Osteoblast (primary cell): ENCODE results near the gene MMP23B. TPM values are rescaled to one million over a fixed set of nuclear protein-coding genes. Genes with fewer than 3 reads are reported as not detected.
A peak's percentile ranks its signal among the peaks of the same experiment; 100 is the strongest.
"Not testable (repeated sequence)": the region's sequence is repeated elsewhere in the genome, so short reads cannot be mapped to it uniquely, and the experiment has no call there.

Source experiments
- DNase-seq: peaks from one replicate; pipeline ENCODE4 v3.0.0; 2011; ENCODE audit warnings: low spot score, mixed read lengths; ENCODE audit not compliant: insufficient read length; ENCODE audit errors: missing footprints
- H2AFZ ChIP-seq: 2 replicates; pipeline ENCODE4 v1.6.0; 2011; ENCODE audit warnings: mild to moderate bottlenecking, low read length
- H3K27ac ChIP-seq: 2 replicates; pipeline ENCODE4 v1.5.1; 2011; ENCODE audit warnings: mild to moderate bottlenecking, low read depth, low read length, moderate library complexity
- H3K27me3 ChIP-seq: 2 replicates; pipeline ENCODE4 v1.6.0; 2012; ENCODE audit warnings: mild to moderate bottlenecking, control low read depth, inconsistent platforms, low read length, moderate library complexity; ENCODE audit not compliant: insufficient read depth
- H3K36me3 ChIP-seq: 2 replicates; pipeline ENCODE4 v1.5.1; 2011; ENCODE audit warnings: mild to moderate bottlenecking, low read length, control low read depth, moderate library complexity; ENCODE audit not compliant: insufficient read depth
- H3K4me1 ChIP-seq: 2 replicates; pipeline ENCODE4 v1.5.1; 2011; ENCODE audit warnings: mild to moderate bottlenecking, low read length, control low read depth, moderate library complexity; ENCODE audit not compliant: insufficient read depth
- H3K4me2 ChIP-seq: 2 replicates; pipeline ENCODE4 v1.6.0; 2011; ENCODE audit warnings: mild to moderate bottlenecking, low read length; ENCODE audit not compliant: insufficient read depth
- H3K4me3 ChIP-seq: fragments of 200-600 bp; sonication (generic); 3 replicates; pipeline ENCODE4 v1.5.1; 2012; ENCODE audit warnings: mild to moderate bottlenecking, low read length, inconsistent platforms; ENCODE audit not compliant: insufficient read depth
- H3K79me2 ChIP-seq: 2 replicates; pipeline ENCODE4 v1.6.0; 2012; ENCODE audit warnings: mild to moderate bottlenecking, low read length, control low read depth, inconsistent platforms; ENCODE audit not compliant: insufficient read depth
- H3K9me3 ChIP-seq: 2 replicates; pipeline ENCODE4 v1.5.1; 2011; ENCODE audit warnings: low read depth, low read length, control low read depth
- H4K20me1 ChIP-seq: 2 replicates; pipeline ENCODE4 v1.6.0; 2012; ENCODE audit warnings: mild to moderate bottlenecking, low read length, control low read depth; ENCODE audit not compliant: insufficient read depth
- total RNA-seq: library from RNA; depleted of rRNA; stranded (reverse); fragments of >200 nt; gene quantifications from 2 replicates; pipeline ENCODE4 v1.2.3, GENCODE V29; 2012

Gene MMP23B
- total RNA-seq, 1 donor: 1.1 TPM

GRCh38 chr1:1640711-1641461 lies 8.9 kb downstream of the MMP23B start:
- not testable (repeated sequence) for H3K27ac ChIP-seq, H3K4me2 ChIP-seq, H3K4me3 ChIP-seq, H2AFZ ChIP-seq, H4K20me1 ChIP-seq, H3K4me1 ChIP-seq, H3K36me3 ChIP-seq, DNase-seq, H3K27me3 ChIP-seq, H3K79me2 ChIP-seq, H3K9me3 ChIP-seq

- not testable (repeated sequence) for H3K27ac ChIP-seq, H2AFZ ChIP-seq, H3K4me1 ChIP-seq, H4K20me1 ChIP-seq, DNase-seq, H3K9me3 ChIP-seq, H3K4me3 ChIP-seq, H3K27me3 ChIP-seq, H3K4me2 ChIP-seq, H3K79me2 ChIP-seq
- peaks cover 18% of the 10 kb centered on the region for H3K36me3 ChIP-seq
Observed at GRCh38 chr1:1646326-1646725, 14.4 kb downstream of the MMP23B start.

- H3K79me2 ChIP-seq, H3K4me1 ChIP-seq, H3K4me2 ChIP-seq, H2AFZ ChIP-seq, H3K9me3 ChIP-seq, DNase-seq, H3K27ac ChIP-seq, H4K20me1 ChIP-seq, H3K27me3 ChIP-seq, H3K4me3 ChIP-seq: not testable (repeated sequence)
- peaks cover 32% of the 10 kb centered on the region for H3K36me3 ChIP-seq
Observed at GRCh38 chr1:1647567-1648241, 15.7 kb downstream of the MMP23B start.

- H3K36me3 ChIP-seq: peaks cover 33% of the 10 kb centered on the region
- H4K20me1 ChIP-seq, DNase-seq, H3K27ac ChIP-seq, H3K4me2 ChIP-seq, H2AFZ ChIP-seq, H3K27me3 ChIP-seq, H3K4me1 ChIP-seq, H3K9me3 ChIP-seq, H3K79me2 ChIP-seq, H3K4me3 ChIP-seq: not testable (repeated sequence)
Observed at GRCh38 chr1:1648265-1648664, 16.3 kb downstream of the MMP23B start.

GRCh38 chr1:1658583-1659549 lies 26.9 kb downstream of the MMP23B start, which contains the start of gene CDK11B:
CDK11B (minus strand) TSS chr1:1659004; CDS start chr1:1657485, 1,519 bp downstream.
- Histone ChIP-seq H3K27ac (peak within 1 kb of the TSS; percentile 93), H3K36me3 (peaks cover 14% of the 10 kb centered on the region), H3K79me2 (peaks cover 16% of the 10 kb centered on the region), H3K4me3 (peak within 1 kb of the TSS; percentile 79), H3K4me2 (peak within 1 kb of the TSS; percentile 69), H2AFZ (peak within 1 kb of the TSS; percentile 68)
- H4K20me1 ChIP-seq, H3K27me3 ChIP-seq, H3K4me1 ChIP-seq, H3K9me3 ChIP-seq: not testable (repeated sequence)
- DNase-seq: peak; percentile 97

- not testable (repeated sequence) for H3K4me3 ChIP-seq
- H3K36me3 ChIP-seq: peaks cover 12% of the 10 kb centered on the region
Observed at GRCh38 chr1:1662392-1662791, 30.4 kb downstream of the MMP23B start.

GRCh38 chr1:1662830-1663560 lies 31.0 kb downstream of the MMP23B start:
- H3K79me2 ChIP-seq, H2AFZ ChIP-seq, H3K9me3 ChIP-seq, H4K20me1 ChIP-seq, DNase-seq, H3K4me2 ChIP-seq, H3K4me1 ChIP-seq, H3K4me3 ChIP-seq, H3K27me3 ChIP-seq: not testable (repeated sequence)
- Histone ChIP-seq H3K36me3 (peaks cover 12% of the 10 kb centered on the region), H3K27ac (peak overlapping the region; percentile 24)

More at GRCh38 chr1:1662392-1662791, 30.4 kb downstream of the MMP23B start:
- not testable (repeated sequence) for DNase-seq, H2AFZ ChIP-seq, H3K79me2 ChIP-seq, H3K4me2 ChIP-seq, H3K27me3 ChIP-seq, H3K4me1 ChIP-seq, H3K9me3 ChIP-seq, H4K20me1 ChIP-seq
- peak overlapping the region; percentile 24 for H3K27ac ChIP-seq

GRCh38 chr1:1664318-1664717 lies 32.3 kb downstream of the MMP23B start:
- H3K9me3 ChIP-seq, H3K4me3 ChIP-seq, H4K20me1 ChIP-seq, H3K27ac ChIP-seq, DNase-seq, H2AFZ ChIP-seq, H3K79me2 ChIP-seq, H3K4me1 ChIP-seq, H3K4me2 ChIP-seq, H3K27me3 ChIP-seq: not testable (repeated sequence)
- H3K36me3 ChIP-seq: peaks cover 15% of the 10 kb centered on the region
